ENCODE data around the gene STK32B.

STK32B gene

GRCh38 chr4:5069901-5070300 lies 18.6 kb downstream of the STK32B start:
- TF ChIP-seq ZFX (IDR thresholded peaks at IDR 0.05; ENCODE audit: borderline replicate concordance): no peak
- H3K27ac ChIP-seq: no peak overlapping the region

- TF ChIP-seq ZFX (IDR thresholded peaks at IDR 0.05; ENCODE audit: borderline replicate concordance): no peak
- no peak for TF ChIP-seq CTCF (IDR thresholded peaks at IDR 0.05)
- H3K27ac ChIP-seq: no peak overlapping the region
These were observed 21.7 kb downstream of the STK32B start for GRCh38 chr4:5072948-5073347.

GRCh38 chr4:5078009-5078408 lies 26.7 kb downstream of the STK32B start:
- H3K27ac ChIP-seq: no peak overlapping the region
- TF ChIP-seq ZFX (IDR thresholded peaks at IDR 0.05; ENCODE audit: borderline replicate concordance) (no peak), CTCF (IDR thresholded peaks at IDR 0.05) (no peak)

- no peak overlapping the region for H3K27ac ChIP-seq
- TF ChIP-seq ZFX (IDR thresholded peaks at IDR 0.05; ENCODE audit: borderline replicate concordance): no peak
- no peak for TF ChIP-seq CTCF (IDR thresholded peaks at IDR 0.05)
These were observed 28.3 kb downstream of the STK32B start for GRCh38 chr4:5079581-5079980.

- TF ChIP-seq ZFX (IDR thresholded peaks at IDR 0.05; ENCODE audit: borderline replicate concordance) (no peak), CTCF (IDR thresholded peaks at IDR 0.05) (no peak)
These were observed 30.2 kb downstream of the STK32B start for GRCh38 chr4:5081441-5081999.

GRCh38 chr4:5082376-5082775 lies 31.1 kb downstream of the STK32B start:
- H3K27ac ChIP-seq: no peak overlapping the region
- TF ChIP-seq ZFX (IDR thresholded peaks at IDR 0.05; ENCODE audit: borderline replicate concordance) (no peak), CTCF (IDR thresholded peaks at IDR 0.05) (no peak)

More at GRCh38 chr4:5081441-5081999, 30.2 kb downstream of the STK32B start:
- H3K27ac ChIP-seq: no peak overlapping the region

GRCh38 chr4:5084911-5085475 lies 33.7 kb downstream of the STK32B start:
- no peak overlapping the region for H3K27ac ChIP-seq
- TF ChIP-seq ZFX (IDR thresholded peaks at IDR 0.05; ENCODE audit: borderline replicate concordance) (no peak), CTCF (IDR thresholded peaks at IDR 0.05) (no peak)

- TF ChIP-seq CTCF (IDR thresholded peaks at IDR 0.05): no peak
- no peak for TF ChIP-seq ZFX (IDR thresholded peaks at IDR 0.05; ENCODE audit: borderline replicate concordance)
- no peak overlapping the region for H3K27ac ChIP-seq
These were observed 35.3 kb downstream of the STK32B start for GRCh38 chr4:5086535-5086934.

All from 22Rv1 (cell line).